Adrenal gland (tissue), 12 donors: ENCODE measurements around the gene FYB1. TPM values are rescaled to one million over a fixed set of nuclear protein-coding genes. Genes with fewer than 3 reads are reported as not detected.

ENCODE experiments used
- DNase-seq, 7 donors: peaks; one replicate each; pipeline ENCODE4 v3.0.0-alpha.2; 2019 to 2020
- H3K27ac ChIP-seq, 5 donors: fragments of 200-600 bp; sonication (generic) in 4 of 5; 1 replicate in 3 of 5; 2 replicates in 2 of 5; pipeline versions ENCODE4 v1.5.1 to v1.8.0; 2016 to 2020; ENCODE audit warnings: mild to moderate bottlenecking in 1 of 5
- H3K27me3 ChIP-seq: fragments of 200-600 bp; 2 replicates; pipeline ENCODE4 v1.8.0; 2021
- H3K36me3 ChIP-seq, 2 donors: fragments of 200-600 bp; replicated peaks in 1 of 2; 1 replicate in 1 of 2; 2 replicates in 1 of 2; pipeline versions ENCODE4 v1.5.1 to v1.8.0; 2018 to 2022
- H3K4me1 ChIP-seq, 2 donors: fragments of 200-600 bp; replicated peaks in 1 of 2; 1 replicate in 1 of 2; 2 replicates in 1 of 2; pipeline versions ENCODE4 v1.5.1 to v1.8.0; 2018 to 2021
- H3K4me3 ChIP-seq, 4 donors: fragments of 200-600 bp; sonication (generic) in 3 of 4; one replicate each; pipeline ENCODE4 v1.5.1; 2016 to 2018
- H3K9me3 ChIP-seq, 3 donors: fragments of 200-600 bp; sonication (generic) in 1 of 3; replicated peaks in 1 of 3; 1 replicate in 2 of 3; 2 replicates in 1 of 3; pipeline versions ENCODE4 v1.5.1 to v1.8.0; 2016 to 2021
- POLR2A ChIP-seq, 2 donors: fragments of 450-650 bp; IDR thresholded peaks; one replicate each; pipeline ENCODE4 v1.6.1; 2017; ENCODE audit warnings: antibody characterized with exemption in 2 of 2, mild to moderate bottlenecking in 2 of 2, moderate library complexity in 1 of 2
- WGBS, 4 donors: extraction: QIAGEN DNeasy Blood & Tissue Kit in 2 of 4; methylation state at CpG; one replicate each; pipeline versions ENCODE4 v1.1.5 to v1.1.7; 2013 to 2017; 5-methylcytosine and 5-hydroxymethylcytosine counted together
- intact Hi-C, 2 donors: fragments of 100-400 bp; cut with DNase I; formaldehyde crosslinking; loops; one replicate each; pipeline versions ENCODE4 v1.14.1 to v1.15.0; 2022 to 2023
- polyA plus RNA-seq, 3 donors: library from polyadenylated mRNA; stranded (reverse); fragments of 200-250 nt in 2 of 3; fragments of 350-450 nt in 1 of 3; fragmentation: Illumina TruSeq in 1 of 3; extraction: RNeasy Lipid Tissue Mini Kit (QIAGEN cat#74804) in 1 of 3; gene quantifications; one replicate each; pipeline ENCODE4 v1.2.3, GENCODE V29; 2013 to 2014
- total RNA-seq, 9 donors: library from RNA; depleted of rRNA in 4 of 9; stranded (reverse); fragments of >200 nt in 4 of 9; fragments of 120-200 nt in 1 of 9; fragmentation: NEBNext Ultra II Directional in 1 of 9; extraction: Animal tissue kit (Norgen Biotek cat#: 25700) in 1 of 9; gene quantifications; one replicate each; pipeline versions ENCODE4 v1.1.0 to v1.2.4, GENCODE V29; 2013 to 2023
- TF ChIP-seq, protein P1 (sequence below), 6 experiments: fragments of 450-650 bp in 4 of 6; fragments of 200-600 bp in 2 of 6; sonication (generic) in 1 of 6; IDR thresholded peaks; 1 replicate in 5 of 6; 2 replicates in 1 of 6; pipeline versions ENCODE4 v1.5.1 to v1.8.0; 2016 to 2021; ENCODE audit warnings: antibody characterized with exemption in 6 of 6, mild to moderate bottlenecking in 2 of 6, moderate library complexity in 1 of 6
- donor health status: healthy with polysubstance abuse.
- donor health status: Bipolar disorder and iron deficiency.
- donor health status: DM: yes; HTN: yes; CAD: no.
- donor health status: DM: no; HTN: no; CAD: no.
- donor health status: DM: no; HTN: no; CAD: no.
- donor health status: DM: yes; HTN: yes; CAD: no.

FYB1 gene
- total and polyA plus RNA-seq, 12 donors: 1.6 to 29.8 (median 13.6) TPM

- Histone ChIP-seq H3K36me3 (no peaks in the 10 kb centered on the region), H3K27me3 (no peaks in the 10 kb centered on the region), H3K4me1 (peaks cover 8 to 15% of the 10 kb centered on the region in 2 donors), H3K9me3 (no peaks in the 10 kb centered on the region), H3K4me3 (no peak overlapping the region), H3K27ac (no peak overlapping the region)
- intact Hi-C loops: no loop called here
- WGBS, 4 donors: 75 to 85% (median 81%) methylated on average over 3 of the region's 3 CpGs
- TF ChIP-seq POLR2A (IDR thresholded peaks at IDR 0.05): no peak
- TF ChIP-seq, protein P1, sequence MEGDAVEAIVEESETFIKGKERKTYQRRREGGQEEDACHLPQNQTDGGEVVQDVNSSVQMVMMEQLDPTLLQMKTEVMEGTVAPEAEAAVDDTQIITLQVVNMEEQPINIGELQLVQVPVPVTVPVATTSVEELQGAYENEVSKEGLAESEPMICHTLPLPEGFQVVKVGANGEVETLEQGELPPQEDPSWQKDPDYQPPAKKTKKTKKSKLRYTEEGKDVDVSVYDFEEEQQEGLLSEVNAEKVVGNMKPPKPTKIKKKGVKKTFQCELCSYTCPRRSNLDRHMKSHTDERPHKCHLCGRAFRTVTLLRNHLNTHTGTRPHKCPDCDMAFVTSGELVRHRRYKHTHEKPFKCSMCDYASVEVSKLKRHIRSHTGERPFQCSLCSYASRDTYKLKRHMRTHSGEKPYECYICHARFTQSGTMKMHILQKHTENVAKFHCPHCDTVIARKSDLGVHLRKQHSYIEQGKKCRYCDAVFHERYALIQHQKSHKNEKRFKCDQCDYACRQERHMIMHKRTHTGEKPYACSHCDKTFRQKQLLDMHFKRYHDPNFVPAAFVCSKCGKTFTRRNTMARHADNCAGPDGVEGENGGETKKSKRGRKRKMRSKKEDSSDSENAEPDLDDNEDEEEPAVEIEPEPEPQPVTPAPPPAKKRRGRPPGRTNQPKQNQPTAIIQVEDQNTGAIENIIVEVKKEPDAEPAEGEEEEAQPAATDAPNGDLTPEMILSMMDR (IDR thresholded peaks at IDR 0.05): no peak
- no peak for DNase-seq
These were observed 42.4 kb downstream of the FYB1 start for GRCh38 chr5:39176759-39177630.

- intact Hi-C loops: no loop called here
- TF ChIP-seq, protein P1 (IDR thresholded peaks at IDR 0.05): no peak
- TF ChIP-seq POLR2A (IDR thresholded peaks at IDR 0.05): no peak
- H3K4me3 ChIP-seq: no peak overlapping the region
- H3K27ac ChIP-seq: no peak overlapping the region
- no peaks in the 10 kb centered on the region for H3K9me3 ChIP-seq
- peaks cover 8 to 15% of the 10 kb centered on the region in 2 donors for H3K4me1 ChIP-seq
- no peak for DNase-seq
- no peaks in the 10 kb centered on the region for H3K27me3 ChIP-seq
- no peaks in the 10 kb centered on the region for H3K36me3 ChIP-seq
- 70 to 78% (median 74%) methylated on average over 5 of the region's 5 CpGs for WGBS, 4 donors
These were observed 43.9 kb downstream of the FYB1 start for GRCh38 chr5:39175273-39175955.

GRCh38 chr5:39173069-39173468 lies 46.3 kb downstream of the FYB1 start:
- Histone ChIP-seq H3K9me3 (no peaks in the 10 kb centered on the region), H3K4me3 (no peak overlapping the region), H3K27ac (no peak overlapping the region), H3K36me3 (no peaks in the 10 kb centered on the region), H3K4me1 (peaks cover 8 to 15% of the 10 kb centered on the region in 2 donors), H3K27me3 (no peaks in the 10 kb centered on the region)
- intact Hi-C loops: no loop called here
- 95 to 97% (median 95%) methylated on average over 3 of the region's 3 CpGs for WGBS, 4 donors
- no peak for TF ChIP-seq POLR2A (IDR thresholded peaks at IDR 0.05)
- TF ChIP-seq, protein P1 (IDR thresholded peaks at IDR 0.05): no peak
- no peak for DNase-seq

DNA sequence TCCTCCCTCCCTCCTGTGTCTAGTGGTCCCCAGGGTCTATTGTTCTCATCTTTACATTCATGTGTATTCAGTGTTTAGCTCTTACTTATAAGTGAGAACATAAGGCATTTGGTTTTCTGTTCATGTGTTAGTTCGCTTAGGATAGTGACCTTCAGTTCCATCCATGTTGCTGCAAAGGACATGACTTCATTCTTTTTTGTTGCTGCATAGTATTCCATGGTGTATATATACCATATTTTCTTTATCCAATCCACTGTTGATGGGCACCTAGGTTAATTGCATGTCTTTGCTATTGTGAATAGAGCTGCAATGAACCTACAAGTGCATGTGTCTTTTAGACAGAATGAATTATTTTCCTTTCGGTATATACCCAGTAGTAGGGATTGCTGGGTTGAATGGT lies 46.8 kb downstream of the FYB1 start:
- no peak overlapping the region for H3K4me3 ChIP-seq
- 89 to 96% (median 92%) methylated on average over 2 of the region's 2 CpGs for WGBS, 4 donors
- H3K4me1 ChIP-seq: peaks cover 8 to 17% of the 10 kb centered on the region in 2 donors
- no peak for TF ChIP-seq POLR2A (IDR thresholded peaks at IDR 0.05)
- TF ChIP-seq, protein P1 (IDR thresholded peaks at IDR 0.05): no peak
- H3K36me3 ChIP-seq: no peaks in the 10 kb centered on the region
- H3K27ac ChIP-seq: no peak overlapping the region
- intact Hi-C loops: no loop called here
- DNase-seq: no peak
- H3K9me3 ChIP-seq: no peaks in the 10 kb centered on the region
- no peaks in the 10 kb centered on the region for H3K27me3 ChIP-seq
